HUDEP-2 (cell line): Measurements from ENCODE around the gene C17orf114.

Source experiments
- DNase-seq, 76 experiments: peaks; one replicate each; lab custom pipeline; 2025; ENCODE audit not compliant: unreplicated experiment in 76 of 76; lab: John Stamatoyannopoulos, UW

Gene C17orf114

GRCh38 chr17:4788807-4789700 lies 13.1 kb downstream of the C17orf114 start, which contains the start of gene GLTPD2:
TSS of gene GLTPD2 (plus strand) at chr17:4788964. CDS start at chr17:4789012, 48 bp downstream.
- DNase-seq = no peak

GRCh38 chr17:4788159-4788806 lies 13.8 kb downstream of the C17orf114 start:
- no peak for DNase-seq

GRCh38 chr17:4786516-4786915 lies 15.6 kb downstream of the C17orf114 start:
- no peak for DNase-seq

- DNase-seq = no peak
Observed at GRCh38 chr17:4786106-4786511, 16.0 kb downstream of the C17orf114 start, which contains the start of gene VMO1. TSS of gene VMO1 (minus strand) at chr17:4786364. CDS start at chr17:4786352, 12 bp downstream.

GRCh38 chr17:4785311-4786105 lies 16.6 kb downstream of the C17orf114 start:
- DNase-seq = no peak

- DNase-seq = no peak
Observed at GRCh38 chr17:4782652-4783051, 19.5 kb downstream of the C17orf114 start.

- DNase-seq = no peak
Observed at GRCh38 chr17:4780325-4780955, 21.7 kb downstream of the C17orf114 start.

- no peak for DNase-seq
Observed at GRCh38 chr17:4777969-4778760, 24.0 kb downstream of the C17orf114 start.

GRCh38 chr17:4772235-4772613 lies 29.9 kb downstream of the C17orf114 start:
- no peak for DNase-seq

GRCh38 chr17:4771519-4772234 lies 30.5 kb downstream of the C17orf114 start, which contains the start of gene TM4SF5:
TSS of gene TM4SF5 (plus strand) at chr17:4771886. CDS start at chr17:4771923, 37 bp downstream.
- DNase-seq = no peak

GRCh38 chr17:4769628-4770027 lies 32.5 kb downstream of the C17orf114 start:
- no peak for DNase-seq

GRCh38 chr17:4768298-4768697 lies 33.8 kb downstream of the C17orf114 start:
- DNase-seq = no peak

- DNase-seq = no peak
Observed at GRCh38 chr17:4766723-4767122, 35.4 kb downstream of the C17orf114 start.

GRCh38 chr17:4766201-4766600 lies 35.9 kb downstream of the C17orf114 start:
- no peak for DNase-seq

- no peak for DNase-seq
Observed at GRCh38 chr17:4764595-4764994, 37.5 kb downstream of the C17orf114 start.

GRCh38 chr17:4759776-4760236 lies 42.3 kb downstream of the C17orf114 start:
- no peak for DNase-seq

- no peak for DNase-seq
Observed at GRCh38 chr17:4753392-4753791, 48.7 kb downstream of the C17orf114 start.

- no peak for DNase-seq
Observed at GRCh38 chr17:4751932-4752331, 50.2 kb downstream of the C17orf114 start.
